GM19023 (cell line): ENCODE data around the gene KCTD2.
"Not testable (repeated sequence)": the region's sequence is repeated elsewhere in the genome, so short reads cannot be mapped to it uniquely, and the experiment has no call there.

Experiments used
- ATAC-seq: cut with Tn5 transposase; IDR thresholded peaks from one replicate; pipeline ENCODE4 v1.9.1; 2021; ENCODE audit warnings: mild to moderate bottlenecking, moderate library complexity; ENCODE audit not compliant: unreplicated experiment

The KCTD2 gene

GRCh38 chr17:75019710-75020109, 27.3 kb upstream of the KCTD2 start:
- ATAC-seq = no peak

DNA sequence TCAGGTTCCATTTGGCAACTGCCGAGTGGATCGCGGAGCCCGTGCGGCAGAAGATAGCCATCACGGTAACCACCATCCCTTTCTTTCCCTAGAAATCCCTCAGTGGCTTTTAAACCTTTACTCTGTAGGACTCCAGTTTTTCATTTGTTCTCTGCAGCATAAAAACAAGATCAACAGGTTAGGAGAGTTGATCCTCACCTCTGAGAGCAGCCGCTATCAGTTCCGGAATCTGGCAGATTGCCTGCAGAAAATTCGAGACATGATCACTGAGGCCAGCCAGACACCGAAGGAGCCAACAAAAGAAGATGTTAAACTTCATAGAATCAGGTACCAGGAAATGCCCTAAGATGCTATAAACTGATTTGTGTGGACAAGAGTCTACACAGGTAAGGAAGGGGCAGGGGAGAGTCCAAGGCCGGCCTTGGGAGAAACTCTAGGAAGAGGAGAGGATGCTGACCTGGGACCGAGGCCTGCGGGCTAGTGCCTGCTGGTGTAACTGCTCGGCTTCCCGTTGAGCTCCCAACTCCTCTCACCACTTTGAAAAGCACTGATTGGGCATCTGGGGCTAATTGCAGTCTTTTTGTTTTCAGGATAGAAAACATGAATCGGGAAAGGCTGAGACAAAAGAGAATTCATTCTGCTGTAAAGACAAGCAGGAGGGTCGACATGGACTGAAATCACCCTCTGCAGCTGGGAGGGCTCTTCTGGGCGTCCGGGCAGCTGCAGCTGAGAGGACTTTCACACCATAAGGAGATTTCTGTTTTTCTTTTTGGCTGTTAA, 26.5 kb upstream of the KCTD2 start:
- no peak for ATAC-seq

GRCh38 chr17:75024686-75025397, 22.2 kb upstream of the KCTD2 start:
- ATAC-seq = no peak

- ATAC-seq = not testable (repeated sequence)
Observed at GRCh38 chr17:75025398-75025734, 21.7 kb upstream of the KCTD2 start.

- not testable (repeated sequence) for ATAC-seq
Observed at GRCh38 chr17:75026650-75027049, 20.4 kb upstream of the KCTD2 start.

DNA sequence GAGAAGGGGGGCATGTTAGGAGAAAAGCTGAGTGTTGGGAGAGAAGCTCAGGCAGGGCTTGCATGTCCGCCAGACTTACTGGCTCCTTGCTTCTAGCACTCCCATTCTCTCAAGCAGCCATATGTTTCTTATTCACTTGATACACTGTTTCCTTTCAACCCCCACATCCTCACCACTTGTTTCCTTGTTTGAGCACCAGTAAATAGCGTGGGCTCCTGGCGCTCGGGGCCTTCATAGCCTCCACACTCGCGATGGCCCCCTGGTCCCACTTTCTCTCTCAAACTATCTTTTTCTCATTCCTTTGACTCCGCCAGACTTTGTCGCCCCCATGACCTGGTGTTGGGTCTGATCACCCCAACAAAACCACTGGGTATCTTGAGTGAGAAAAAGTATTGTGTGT, 16.9 kb upstream of the KCTD2 start:
- ATAC-seq = no peak

DNA sequence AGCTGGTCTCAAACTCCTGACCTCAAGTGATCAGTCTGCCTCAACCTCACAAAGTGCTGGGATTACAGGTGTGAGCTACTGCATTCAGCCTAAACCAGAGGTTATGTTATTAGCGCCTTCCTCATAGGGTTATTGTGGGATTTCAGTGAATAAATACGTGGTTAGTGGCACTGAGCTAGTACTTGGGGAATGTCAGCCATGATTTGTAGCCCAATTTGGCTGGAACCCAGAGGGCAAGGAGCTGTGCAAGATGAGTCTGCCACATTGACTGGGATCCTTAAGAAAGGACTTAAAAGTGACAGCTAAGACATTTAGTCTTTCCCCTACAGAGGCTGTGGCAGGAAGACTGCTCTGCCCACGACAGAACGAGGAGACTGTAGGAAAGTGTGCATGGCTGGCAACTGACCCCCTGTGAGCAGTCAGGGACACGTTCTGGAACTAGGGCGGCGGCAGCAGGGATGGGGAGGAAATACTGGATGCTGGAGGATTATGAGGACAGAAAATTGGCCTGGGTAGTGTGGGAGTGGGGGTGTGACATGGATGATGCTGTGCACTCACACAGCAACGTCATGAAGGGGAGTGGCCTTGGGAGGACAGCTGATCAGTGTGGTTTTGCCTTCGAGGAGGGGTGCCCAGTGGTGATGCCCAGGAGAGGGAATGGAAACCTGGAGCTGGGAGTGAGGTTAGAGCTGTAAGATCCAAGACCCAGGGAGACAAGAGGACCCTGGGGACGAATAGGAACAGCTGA, 14.9 kb upstream of the KCTD2 start:
- no peak for ATAC-seq

GRCh38 chr17:75032720-75033280, 14.2 kb upstream of the KCTD2 start:
- no peak for ATAC-seq

DNA sequence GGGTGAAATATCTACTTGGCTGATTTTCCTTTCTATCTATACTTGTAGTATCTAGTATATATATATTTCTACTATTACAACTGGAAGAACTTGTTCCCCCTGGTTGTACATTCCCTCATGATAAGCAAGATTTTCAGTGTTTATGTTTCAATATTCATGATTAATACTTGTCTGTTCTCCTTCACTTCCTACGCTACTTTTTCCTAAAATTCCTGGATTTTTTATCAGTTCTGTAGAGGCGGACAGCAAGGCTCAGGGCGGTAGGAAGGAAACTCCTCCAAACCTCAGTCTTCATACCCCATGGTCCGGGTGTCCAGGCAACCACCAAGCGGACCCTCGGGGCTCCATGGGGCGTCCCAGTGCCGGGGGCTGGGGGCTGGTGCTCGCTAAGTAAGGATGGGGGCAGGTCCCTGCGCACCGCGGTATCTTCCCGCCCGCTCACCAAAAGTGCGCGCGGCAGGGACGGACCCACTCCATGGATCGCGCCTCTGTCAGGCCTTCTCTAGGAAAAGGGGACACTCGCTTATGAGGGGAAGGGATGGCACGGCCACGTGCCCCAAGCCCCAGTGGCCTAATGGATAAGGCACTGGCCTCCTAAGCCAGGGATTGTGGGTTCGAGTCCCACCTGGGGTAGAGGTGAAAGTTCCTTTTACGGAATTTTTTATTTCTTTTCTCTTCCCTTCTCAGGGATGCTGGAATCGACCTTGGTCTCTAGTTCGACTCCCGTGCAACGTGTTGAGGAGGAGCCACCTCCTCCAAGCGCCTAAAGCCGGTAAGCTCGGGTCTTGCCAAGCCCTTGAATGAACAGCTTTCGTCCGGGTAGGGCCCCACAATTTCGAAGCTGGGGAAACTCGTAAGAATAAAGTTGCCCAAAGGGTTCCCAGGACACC, 13.4 kb upstream of the KCTD2 start:
- peak; percentile 38 for ATAC-seq

DNA sequence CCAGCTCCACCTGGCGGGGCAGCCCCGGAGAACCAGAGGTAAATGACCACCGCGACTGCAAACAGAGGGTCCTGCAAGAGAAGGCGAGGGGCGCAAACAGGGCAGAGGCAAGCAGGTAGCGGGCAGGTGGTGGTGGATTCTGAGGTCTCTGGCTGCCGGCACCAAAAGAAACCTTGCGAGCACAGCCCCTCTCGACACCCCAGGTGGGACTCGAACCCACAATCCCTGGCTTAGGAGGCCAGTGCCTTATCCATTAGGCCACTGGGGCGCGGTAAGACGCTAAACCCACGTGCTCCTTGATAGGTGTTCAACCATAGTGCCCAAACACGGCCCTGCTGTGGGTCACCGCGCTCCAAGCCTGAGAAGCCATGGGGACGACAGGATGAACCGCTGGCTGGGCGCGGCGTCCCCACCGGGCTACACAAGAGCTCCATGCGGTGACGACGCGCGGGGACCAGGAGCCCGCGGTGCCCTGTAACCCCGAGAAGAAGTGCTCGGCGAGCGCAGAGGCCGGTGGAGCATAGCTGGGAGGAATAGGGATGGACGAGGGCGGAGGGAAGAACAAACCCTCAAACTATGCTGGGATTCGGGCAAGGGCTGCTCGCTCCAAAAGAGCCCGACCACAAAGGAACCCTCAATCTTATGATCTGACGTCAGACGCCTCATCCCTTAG, 12.7 kb upstream of the KCTD2 start:
- peak; percentile 55 for ATAC-seq

DNA sequence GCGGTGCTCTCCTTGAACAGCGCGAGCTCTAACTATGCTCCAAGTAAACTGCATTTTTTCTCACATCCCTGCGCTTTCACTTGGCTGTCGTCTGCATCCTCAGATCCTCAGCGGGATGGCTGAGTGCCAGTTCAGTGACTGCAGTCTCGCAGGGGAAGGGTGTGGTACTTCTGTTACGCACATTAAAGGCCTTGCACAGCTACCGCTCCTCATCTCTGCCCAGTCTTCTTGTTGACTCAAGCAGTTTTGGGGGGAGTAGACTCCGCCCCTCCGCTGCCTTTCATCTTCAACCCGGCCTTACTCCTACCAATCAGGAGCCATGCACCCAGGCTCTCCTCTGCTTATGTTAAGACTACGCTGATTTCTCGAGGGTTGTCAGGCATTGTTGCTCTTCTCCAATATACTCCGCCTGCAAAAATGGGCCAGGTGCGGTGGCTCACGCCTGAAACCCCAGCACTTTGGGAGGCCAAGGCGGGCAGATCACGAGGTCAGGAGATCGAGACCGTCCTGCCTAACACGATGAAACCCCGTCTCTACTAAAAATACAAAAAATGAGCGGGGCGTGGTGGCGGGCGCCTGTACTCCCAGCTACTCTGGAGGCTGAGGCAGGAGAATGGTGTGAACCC, 10.3 kb upstream of the KCTD2 start:
- ATAC-seq = no peak

DNA sequence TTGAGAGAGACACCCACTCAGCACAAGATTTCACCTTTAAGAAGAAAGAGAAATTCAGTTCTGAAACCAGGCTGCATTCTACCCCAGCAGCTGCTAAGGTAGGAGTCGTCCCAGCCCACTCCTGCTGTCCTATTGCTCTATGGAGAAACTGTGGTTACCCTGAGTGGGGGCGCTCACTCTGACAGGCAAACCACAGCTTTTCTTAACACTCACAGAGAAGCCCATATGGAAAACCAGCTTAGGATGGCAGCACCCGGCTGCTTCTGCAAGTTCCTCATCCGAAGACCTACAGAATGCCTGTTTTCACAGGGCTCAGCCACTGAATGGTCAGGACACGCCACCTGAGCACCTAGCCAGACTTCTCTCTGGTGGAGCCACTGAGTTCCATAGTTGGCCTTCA, 7.8 kb upstream of the KCTD2 start:
- no peak for ATAC-seq

GRCh38 chr17:75041656-75042280, 5.3 kb upstream of the KCTD2 start:
- no peak for ATAC-seq

- not testable (repeated sequence) for ATAC-seq
Observed at GRCh38 chr17:75043789-75044188, 3.2 kb upstream of the KCTD2 start.

DNA sequence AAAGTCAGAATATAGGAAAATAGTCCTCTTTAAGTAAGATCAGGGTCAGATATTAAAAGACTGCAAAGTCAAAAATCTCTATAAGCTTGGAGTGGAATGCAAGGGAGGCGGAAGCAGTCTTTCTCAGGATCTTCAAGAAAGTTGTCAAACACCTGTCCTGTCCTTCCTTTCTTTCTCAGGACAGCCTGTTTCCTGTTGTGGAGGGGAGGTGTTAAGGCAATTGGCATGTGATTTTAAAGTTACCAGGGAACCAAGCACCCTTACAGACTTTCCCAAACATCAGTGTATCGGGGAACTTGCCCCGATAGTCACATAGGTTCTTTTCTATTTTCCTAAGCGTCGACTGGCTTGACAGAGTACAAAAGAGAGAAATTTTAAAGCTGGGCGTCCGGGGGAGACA, 2.3 kb upstream of the KCTD2 start:
- ATAC-seq = no peak

GRCh38 chr17:75045946-75046406, 1.0 kb upstream of the KCTD2 start:
- not testable (repeated sequence) for ATAC-seq

GRCh38 chr17:75047398-75048098, 523 bp downstream of the KCTD2 start:
- ATAC-seq = peak; percentile 6

- ATAC-seq = no peak
Observed at GRCh38 chr17:75048249-75048878, 1.3 kb downstream of the KCTD2 start.
